IMR-90 (cell line): ENCODE results near the gene C11orf71. TPM values are rescaled to one million over a fixed set of nuclear protein-coding genes. Genes with fewer than 3 reads are reported as not detected.

Experiments
- ATAC-seq: fragments of 200-7000 bp; cut with Tn5 transposase; 2 replicates; pipeline ENCODE4 v1.9.1; 2020; ENCODE audit warnings: low read depth, mild to moderate bottlenecking, moderate library complexity
- BruUV-seq: library from RNA; stranded (reverse); fragments of 400-500 nt; replicated peaks from 2 replicates; lab custom pipeline; 2021; lab: Mats Ljungman, UMichigan
- CTCF ChIA-PET: fragments of 300-600 bp; formaldehyde crosslinking; extraction: SDS; loops from one replicate; lab custom pipeline; 2021; ENCODE audit warnings: antibody characterized with exemption; lab: Yijun Ruan, JAX
- POLR2A ChIA-PET: fragments of 300-600 bp; sonication (Branson Sonifier 250); formaldehyde crosslinking; loops from one replicate; lab custom pipeline; 2022; ENCODE audit warnings: antibody characterized with exemption; ENCODE audit not compliant: unreplicated experiment; lab: Charles Lee
- DNase-seq: peaks from one replicate; pipeline ENCODE4 v3.0.0; 2013
- H2AFZ ChIP-seq: replicated peaks from 2 replicates; pipeline ENCODE3; 2013; ENCODE audit warnings: low read length, mild to moderate bottlenecking; ENCODE audit not compliant: poor library complexity
- H2AK5ac ChIP-seq: 2 replicates; pipeline ENCODE4 v1.6.1; 2013; ENCODE audit warnings: low read depth, low read length, inconsistent platforms
- H2AK9ac ChIP-seq: replicated peaks from 2 replicates; pipeline ENCODE3; 2013; ENCODE audit warnings: mild to moderate bottlenecking, low read depth, low read length, moderate library complexity; ENCODE audit not compliant: poor library complexity
- H2BK120ac ChIP-seq: 2 replicates; pipeline ENCODE4 v1.6.1; 2013; ENCODE audit warnings: low read depth, low read length, inconsistent platforms
- H2BK15ac ChIP-seq: 3 replicates; pipeline ENCODE4 v1.6.1; 2013; ENCODE audit warnings: low read depth, low read length, inconsistent platforms
- H2BK20ac ChIP-seq: 2 replicates; pipeline ENCODE4 v1.6.1; 2013; ENCODE audit warnings: low read depth, mild to moderate bottlenecking, inconsistent platforms, low read length, moderate library complexity
- H2BK5ac ChIP-seq: 2 replicates; pipeline ENCODE4 v1.6.1; 2013; ENCODE audit warnings: mild to moderate bottlenecking, low read depth, low read length, inconsistent platforms; ENCODE audit not compliant: poor library complexity, severe bottlenecking
- H3K14ac ChIP-seq: replicated peaks from 2 replicates; pipeline ENCODE4 v1.6.1; 2013; ENCODE audit warnings: low read depth, low read length, inconsistent platforms
- H3K18ac ChIP-seq: 2 replicates; pipeline ENCODE4 v1.6.1; 2013; ENCODE audit warnings: low read depth, low read length, control low read depth
- H3K23ac ChIP-seq: 2 replicates; pipeline ENCODE4 v1.6.1; 2013; ENCODE audit warnings: low read depth, low read length, inconsistent platforms
- H3K27ac ChIP-seq: 2 replicates; pipeline ENCODE4 v1.5.1; 2013; ENCODE audit warnings: mild to moderate bottlenecking, control low read depth, low read length; ENCODE audit not compliant: insufficient read depth
- H3K27me3 ChIP-seq: 2 replicates; pipeline ENCODE4 v1.6.1; 2013; ENCODE audit warnings: low read length; ENCODE audit not compliant: control insufficient read depth, insufficient read depth
- H3K36me3 ChIP-seq: 2 replicates; pipeline ENCODE4 v1.6.1; 2013; ENCODE audit warnings: low read length, mixed read lengths; ENCODE audit not compliant: control insufficient read depth, insufficient read depth
- H3K4ac ChIP-seq: 2 replicates; pipeline ENCODE4 v1.6.1; 2013; ENCODE audit warnings: low read depth, low read length, inconsistent platforms
- H3K4me1 ChIP-seq: 2 replicates; pipeline ENCODE4 v1.6.1; 2013; ENCODE audit warnings: low read length, mixed read lengths; ENCODE audit not compliant: control insufficient read depth, insufficient read depth
- H3K4me2 ChIP-seq: 2 replicates; pipeline ENCODE4 v1.6.1; 2013; ENCODE audit warnings: low read depth, mild to moderate bottlenecking, control low read depth, low read length, moderate library complexity
- H3K4me3 ChIP-seq: 2 replicates; pipeline ENCODE4 v1.5.1; 2013; ENCODE audit warnings: low read depth, mild to moderate bottlenecking, control low read depth, low read length, moderate library complexity; ENCODE audit not compliant: insufficient read depth
- H3K56ac ChIP-seq: 2 replicates; pipeline ENCODE4 v1.6.1; 2013; ENCODE audit warnings: low read length, inconsistent platforms; ENCODE audit not compliant: insufficient read depth; ENCODE audit errors: extremely low read depth
- H3K79me1 ChIP-seq, 2 experiments: 2 replicates each; pipeline ENCODE4 v1.6.1; 2013; ENCODE audit warnings: low read length in 2 of 2, inconsistent platforms in 1 of 2, low read depth in 1 of 2
- H3K9ac ChIP-seq: 2 replicates; pipeline ENCODE4 v1.6.1; 2013; ENCODE audit warnings: low read depth, low read length, control low read depth
- H3K9me1 ChIP-seq: 2 replicates; pipeline ENCODE4 v1.6.1; 2013; ENCODE audit warnings: low read length, inconsistent platforms; ENCODE audit not compliant: insufficient read depth
- H3K9me3 ChIP-seq: 2 replicates; pipeline ENCODE4 v1.6.1; 2013; ENCODE audit warnings: low read length; ENCODE audit not compliant: control insufficient read depth, insufficient read depth
- H4K20me1 ChIP-seq: 2 replicates; pipeline ENCODE4 v1.6.1; 2013; ENCODE audit warnings: low read length, inconsistent platforms; ENCODE audit not compliant: insufficient read depth
- H4K5ac ChIP-seq: 2 replicates; pipeline ENCODE4 v1.6.1; 2013; ENCODE audit warnings: mild to moderate bottlenecking, low read depth, low read length, control low read depth
- H4K8ac ChIP-seq, 2 experiments: 2 replicates each; pipeline ENCODE4 v1.6.1; 2013; ENCODE audit warnings: low read depth in 2 of 2, low read length in 2 of 2, control low read depth in 1 of 2, inconsistent platforms in 1 of 2
- H4K91ac ChIP-seq: 2 replicates; pipeline ENCODE4 v1.6.1; 2013; ENCODE audit warnings: low read depth, low read length, inconsistent platforms; ENCODE audit not compliant: insufficient read depth
- BHLHE40 ChIP-seq: fragments of 150-350 bp; IDR thresholded peaks from 2 replicates; pipeline ENCODE4 v1.6.1; 2016; ENCODE audit warnings: mild to moderate bottlenecking, low read depth, low read length
- CEBPB ChIP-seq: IDR thresholded peaks from 2 replicates; pipeline ENCODE4 v1.6.1; 2012; ENCODE audit warnings: low read depth, low read length, improper control_type of control experiment
- CHD1 ChIP-seq: IDR thresholded peaks from 2 replicates; pipeline ENCODE4 v1.6.1; 2012; ENCODE audit warnings: low read depth, low read length, improper control_type of control experiment
- FOS ChIP-seq: fragments of 150-350 bp; IDR thresholded peaks from 2 replicates; pipeline ENCODE4 v1.6.1; 2016; ENCODE audit warnings: low read depth, low read length
- WGBS, 2 experiments: methylation state at CpG; one replicate each; pipeline versions ENCODE4 v1.1.5 to v1.1.7; 2013; ENCODE audit warnings: missing lambda C conversion rate in 2 of 2; ENCODE audit not compliant: insufficient read length in 1 of 2; ENCODE audit errors: extremely low coverage in 2 of 2; 5-methylcytosine and 5-hydroxymethylcytosine counted together
- dilution Hi-C: fragments of 300-500 bp; cut with HindIII; formaldehyde crosslinking; loops from one replicate; pipeline ENCODE4 v1.14.3; 2018; ENCODE audit warnings: low sequenced_read_pairs; ENCODE audit not compliant: unreplicated experiment
- in situ Hi-C: fragments of 300-500 bp; cut with MboI; formaldehyde crosslinking; loops from 3 replicates; pipeline ENCODE4 v1.14.3; 2019; ENCODE audit warnings: low sequenced_read_pairs, inconsistent platforms, mixed read lengths
- intact Hi-C: fragments of 100-400 bp; cut with micrococcal nuclease; formaldehyde crosslinking; loops from 2 replicates; pipeline ENCODE4 v1.10.0; 2022
- polyA plus RNA-seq, 3 experiments: library from polyadenylated mRNA; depleted of rRNA; stranded (reverse); fragments of >200 nt; gene quantifications; 2 replicates each; pipeline ENCODE4 v1.2.3, GENCODE V29; 2012; ENCODE audit warnings: low replicate concordance in 1 of 3
- total RNA-seq: library from RNA; depleted of rRNA; stranded (reverse); fragments of >200 nt; gene quantifications from 2 replicates; pipeline ENCODE4 v1.2.3, GENCODE V29; 2012

The C11orf71 gene
- total and polyA plus RNA-seq, 2 of the 4 experiments (the other 2 are of a cell fraction): 2.3 to 3.7 TPM

GRCh38 chr11:114354076-114354475 lies 46.2 kb downstream of the C11orf71 start:
- Histone ChIP-seq H3K4ac (no peak overlapping the region), H3K36me3 (no peaks in the 10 kb centered on the region), H2BK5ac (peak overlapping the region; percentile 40), H3K9ac (no peak overlapping the region), H3K56ac (no peak overlapping the region), H3K27ac (no peak overlapping the region), H4K91ac (no peak overlapping the region), H4K5ac (no peak overlapping the region), H2BK15ac (no peak overlapping the region), H4K20me1 (no peaks in the 10 kb centered on the region), H3K23ac (no peak overlapping the region), H3K14ac (0 out of 2 replicates have a peak overlapping the region, but pooled peaks have one; percentile 29), H3K27me3 (no peaks in the 10 kb centered on the region), H2BK120ac (0 out of 2 replicates have a peak overlapping the region, but pooled peaks have one; percentile 4), H3K9me1 (peaks cover 4% of the 10 kb centered on the region; the same call in 1 of the 2 replicates), H4K8ac (peak overlapping the region in 1 of 2 experiments; percentile 64; a peak in 1 of 4 replicates), H3K18ac (peak overlapping the region; percentile 46; the same call in 1 of the 2 replicates), H2AK5ac (no peak overlapping the region), H3K4me3 (no peak overlapping the region), H2AFZ (no peak overlapping the region), H3K79me1 (no peaks in the 10 kb centered on the region), H2AK9ac (no peak overlapping the region), H3K4me1 (peaks cover 4% of the 10 kb centered on the region), H3K9me3 (no peaks in the 10 kb centered on the region), H3K4me2 (no peak overlapping the region; the same call in 1 of the 2 replicates), H2BK20ac (no peak overlapping the region)
- ChIA-PET CTCF (no interaction called here), POLR2A (no interaction called here)
- dilution Hi-C loops: no loop called here
- peak; percentile 94 for DNase-seq
- peak; percentile 71 for ATAC-seq
- in situ Hi-C loops: loop anchor here (5.0 to 10.0 kb wide), 2 partner anchors 43 to 91 kb away; no protein-coding TSS in a partner anchor
- intact Hi-C loops: no loop called here
- TF ChIP-seq FOS (peak; percentile 64; the same call in 1 of the 2 replicates), BHLHE40 (peak; percentile 78), CEBPB (peak; percentile 81), CHD1 (no peak)
- WGBS, 2 experiments: no CpG with 5 or more reads among the region's 3 CpGs
- no TSS peak for BruUV-seq
